HCT116 (cell line): Measurements from ENCODE around the gene GPNMB. TPM values are rescaled to one million over a fixed set of nuclear protein-coding genes. Genes with fewer than 3 reads are reported as not detected.

Source experiments
- ATAC-seq: fragments of 200-7000 bp; cut with Tn5 transposase; 2 replicates; pipeline ENCODE4 v1.9.1; 2020; ENCODE audit warnings: mild to moderate bottlenecking, moderate library complexity
- BruUV-seq: library from RNA; stranded (reverse); fragments of 400-500 nt; replicated peaks from 2 replicates; lab custom pipeline; 2021; lab: Mats Ljungman, UMichigan
- CTCF ChIA-PET: fragments of 300-600 bp; sonication (Branson Sonifier 250); formaldehyde crosslinking; loops from one replicate; lab custom pipeline; 2021; ENCODE audit warnings: antibody characterized with exemption; lab: Charles Lee
- POLR2A ChIA-PET: fragments of 300-600, 350-600 bp; sonication (Branson Sonifier 250); formaldehyde crosslinking; loops from one replicate; lab custom pipeline; 2021; ENCODE audit warnings: antibody characterized with exemption; lab: Charles Lee
- RAD21 ChIA-PET, 2 experiments: fragments of 300-600 bp; sonication (Branson Sonifier 250); formaldehyde crosslinking; loops; one replicate each; lab custom pipeline; 2023; ENCODE audit warnings: low total read pairs in 2 of 2; ENCODE audit not compliant: uncharacterized antibody in 2 of 2, unreplicated experiment in 2 of 2, low non-redundant PET in 1 of 2; lab: Charles Lee
- DNase-seq: peaks from one replicate; pipeline ENCODE4 v3.0.0-alpha.2; 2010; ENCODE audit warnings: low read depth, low spot score
- H2AFZ ChIP-seq: fragments of 200-600 bp; shearing (Covaris generic), sonication (generic); 2 replicates; pipeline ENCODE4 v1.6.1; 2017; ENCODE audit warnings: low read depth, mixed run types, mixed read lengths, antibody characterized with exemption, low read length; ENCODE audit not compliant: poor library complexity, severe bottlenecking
- H3K27ac ChIP-seq: 2 replicates; pipeline ENCODE4 v1.5.1; 2012; ENCODE audit warnings: low read depth, low read length
- H3K27me3 ChIP-seq: fragments of 200-600 bp; sonication (generic); 2 replicates; pipeline ENCODE4 v1.6.1; 2016; ENCODE audit warnings: mixed run types, low read length, mixed read lengths; ENCODE audit not compliant: insufficient read depth
- H3K36me3 ChIP-seq, 2 experiments: fragments of 200-500 bp in 1 of 2; fragments of 200-600 bp in 1 of 2; sonication (Bioruptor generic) in 1 of 2; sonication (generic) in 1 of 2; 2 replicates each; pipeline versions ENCODE4 v1.5.1 to v1.6.1; 2014 to 2016; ENCODE audit warnings: low read length in 2 of 2, inconsistent platforms in 1 of 2, mixed read lengths in 1 of 2, mixed run types in 1 of 2; ENCODE audit not compliant: insufficient read depth in 2 of 2, control insufficient read depth in 1 of 2
- H3K4me1 ChIP-seq, 2 experiments: fragments of 200-600 bp in 1 of 2; sonication (generic) in 1 of 2; 2 replicates each; pipeline versions ENCODE4 v1.5.1 to v1.6.1; 2012 to 2017; ENCODE audit warnings: low read length in 2 of 2, inconsistent platforms in 1 of 2, mild to moderate bottlenecking in 1 of 2, mixed read lengths in 1 of 2, mixed run types in 1 of 2, moderate library complexity in 1 of 2; ENCODE audit not compliant: insufficient read depth in 2 of 2, control insufficient read depth in 1 of 2
- H3K4me2 ChIP-seq: fragments of 200-600 bp; sonication (generic); 2 replicates; pipeline ENCODE4 v1.6.1; 2017; ENCODE audit warnings: mixed run types, low read length, mixed read lengths
- H3K4me3 ChIP-seq, 2 experiments: fragments of 200-600 bp in 1 of 2; sonication (generic) in 1 of 2; replicated peaks in 1 of 2; 2 replicates each; pipeline ENCODE4 v1.5.1; 2011 to 2016; ENCODE audit warnings: low read length in 2 of 2, control low read depth in 1 of 2, low read depth in 1 of 2, mild to moderate bottlenecking in 1 of 2, mixed read lengths in 1 of 2, mixed run types in 1 of 2
- H3K79me2 ChIP-seq: fragments of 200-600 bp; sonication (generic); 2 replicates; pipeline ENCODE4 v1.6.1; 2017; ENCODE audit warnings: mild to moderate bottlenecking, mixed run types, low read length, moderate library complexity, mixed read lengths; ENCODE audit not compliant: insufficient read depth
- H3K9ac ChIP-seq: fragments of 200-600 bp; sonication (generic); 2 replicates; pipeline ENCODE4 v1.6.1; 2016; ENCODE audit warnings: low read length, mixed read lengths
- H3K9me2 ChIP-seq: fragments of 200-600 bp; sonication (generic), shearing (Covaris generic); 2 replicates; pipeline ENCODE4 v1.6.1; 2017; ENCODE audit warnings: mixed run types, mild to moderate bottlenecking, moderate library complexity; ENCODE audit not compliant: insufficient read depth
- H3K9me3 ChIP-seq, 2 experiments: fragments of 200-500 bp in 1 of 2; fragments of 200-600 bp in 1 of 2; sonication (Bioruptor generic) in 1 of 2; sonication (generic) in 1 of 2; 2 replicates each; pipeline ENCODE4 v1.6.1; 2014 to 2017; ENCODE audit warnings: low read length in 2 of 2, mixed read lengths in 2 of 2, inconsistent platforms in 1 of 2, low read depth in 1 of 2, mild to moderate bottlenecking in 1 of 2, mixed run types in 1 of 2, moderate library complexity in 1 of 2; ENCODE audit not compliant: control insufficient read depth in 1 of 2, insufficient read depth in 1 of 2
- H4K20me1 ChIP-seq: fragments of 200-600 bp; sonication (generic), shearing (Covaris generic); 2 replicates; pipeline ENCODE4 v1.6.1; 2017; ENCODE audit warnings: mixed run types, mild to moderate bottlenecking, moderate library complexity; ENCODE audit not compliant: insufficient read depth
- CBX3 ChIP-seq: IDR thresholded peaks from 2 replicates; pipeline ENCODE4 v1.6.1; 2012; ENCODE audit warnings: low read depth
- CEBPB ChIP-seq: IDR thresholded peaks from 2 replicates; pipeline ENCODE4 v1.6.1; 2012; ENCODE audit warnings: low read depth
- ELF1 ChIP-seq: IDR thresholded peaks from 2 replicates; pipeline ENCODE4 v1.6.1; 2012; ENCODE audit warnings: low read depth, borderline replicate concordance
- EZH2 ChIP-seq: fragments of 200-600 bp; sonication (generic); IDR thresholded peaks from 2 replicates; pipeline ENCODE4 v1.6.1; 2017; ENCODE audit warnings: antibody characterized with exemption, mixed run types
- EZH2phosphoT487 ChIP-seq: fragments of 200-600 bp; IDR thresholded peaks from 2 replicates; pipeline ENCODE4 v1.6.1; 2018; ENCODE audit warnings: antibody characterized with exemption, borderline replicate concordance
- JUND ChIP-seq: IDR thresholded peaks from 2 replicates; pipeline ENCODE4 v1.6.1; 2012
- POLR2A ChIP-seq: IDR thresholded peaks from 2 replicates; pipeline ENCODE4 v1.7.0; 2011; ENCODE audit warnings: borderline replicate concordance; ENCODE audit not compliant: insufficient read depth, insufficient read length; ENCODE audit errors: extremely low read depth
- POLR2AphosphoS5 ChIP-seq: IDR thresholded peaks from 2 replicates; pipeline ENCODE4 v1.6.1; 2011; ENCODE audit warnings: mild to moderate bottlenecking, low read depth, low read length, moderate library complexity
- RAD21 ChIP-seq: IDR thresholded peaks from 2 replicates; pipeline ENCODE4 v1.6.1; 2012; ENCODE audit warnings: low read depth, mild to moderate bottlenecking
- SIN3A ChIP-seq: IDR thresholded peaks from 2 replicates; pipeline ENCODE4 v1.6.1; 2012; ENCODE audit warnings: low read depth
- SP1 ChIP-seq: IDR thresholded peaks from 2 replicates; pipeline ENCODE4 v1.6.1; 2012; ENCODE audit warnings: low read depth
- SRF ChIP-seq: IDR thresholded peaks from 2 replicates; pipeline ENCODE4 v1.6.1; 2012; ENCODE audit warnings: low read depth
- TCF7L2 ChIP-seq: IDR thresholded peaks from 2 replicates; pipeline ENCODE4 v1.7.0; 2011; ENCODE audit warnings: borderline replicate concordance, inconsistent platforms; ENCODE audit not compliant: insufficient read depth, insufficient read length; ENCODE audit errors: extremely low read depth
- YY1 ChIP-seq: IDR thresholded peaks from 2 replicates; pipeline ENCODE4 v1.6.1; 2011; ENCODE audit warnings: low read length, low read depth, moderate library complexity, mild to moderate bottlenecking; ENCODE audit not compliant: insufficient replicate concordance; ENCODE audit errors: extremely low read depth
- intact Hi-C: fragments of 100-400 bp; cut with micrococcal nuclease; formaldehyde crosslinking; loops from 2 replicates; pipeline ENCODE4 v1.10.0; 2022
- total RNA-seq: library from RNA; stranded (reverse); gene quantifications from one replicate; pipeline ENCODE4 v1.2.1, GENCODE V29; 2021; ENCODE audit not compliant: unreplicated experiment
- TF ChIP-seq, protein P1 (sequence below), 3 experiments: fragments of 200-600 bp in 1 of 3; sonication (generic) in 1 of 3; IDR thresholded peaks in 2 of 3; conservative IDR thresholded peaks in 1 of 3; 2 replicates each; pipeline ENCODE4 v1.5.1; 2012 to 2017; ENCODE audit warnings: low read depth in 2 of 3, low read length in 2 of 3, antibody characterized with exemption in 1 of 3, borderline replicate concordance in 1 of 3, control low read depth in 1 of 3, mild to moderate bottlenecking in 1 of 3, mixed read lengths in 1 of 3, mixed run types in 1 of 3, moderate library complexity in 1 of 3; ENCODE audit not compliant: insufficient read depth in 1 of 3
- TF ChIP-seq, protein P2 (sequence below): IDR thresholded peaks from 2 replicates; pipeline ENCODE4 v1.6.1; 2011; ENCODE audit warnings: mild to moderate bottlenecking, low read length, moderate library complexity; ENCODE audit not compliant: insufficient replicate concordance; ENCODE audit errors: extremely low read depth
- TF ChIP-seq, protein P3 (sequence below): IDR thresholded peaks from 2 replicates; pipeline ENCODE4 v1.6.1; 2012; ENCODE audit warnings: low read depth
- TF ChIP-seq, protein P4 (sequence below): IDR thresholded peaks from 2 replicates; pipeline ENCODE4 v1.6.1; 2012
- TF ChIP-seq, protein P5 (sequence below): IDR thresholded peaks from 2 replicates; pipeline ENCODE4 v1.6.1; 2012

The GPNMB gene
- total RNA-seq, 1 experiment from 2014 or later = 2.8 TPM

DNA sequence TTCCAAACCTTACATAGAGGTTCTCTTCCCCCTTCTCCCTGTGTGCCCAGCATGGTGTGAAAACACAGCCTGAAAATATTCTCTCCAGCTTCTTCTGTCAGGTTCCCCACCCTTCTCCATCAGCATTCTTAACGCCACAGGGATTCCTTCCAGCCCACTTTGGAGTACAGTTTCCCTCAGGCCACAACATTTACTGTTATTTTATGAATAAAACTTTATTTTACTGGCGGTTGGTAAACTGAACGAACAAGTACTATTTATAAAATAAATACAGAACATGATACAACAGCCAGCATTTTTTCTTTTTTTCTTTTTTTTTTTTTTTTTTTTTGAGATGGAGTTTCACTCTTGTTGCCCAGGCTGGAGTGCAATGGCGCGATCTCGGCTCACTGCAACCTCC lies 31.6 kb upstream of the GPNMB start:
- Histone ChIP-seq H3K36me3 (no peaks in the 10 kb centered on the region), H3K4me3 (no peak overlapping the region), H4K20me1 (no peaks in the 10 kb centered on the region), H2AFZ (no peak overlapping the region), H3K27me3 (no peaks in the 10 kb centered on the region), H3K9me2 (no peaks in the 10 kb centered on the region), H3K9ac (no peak overlapping the region), H3K27ac (no peak overlapping the region), H3K4me1 (no peaks in the 10 kb centered on the region), H3K79me2 (no peaks in the 10 kb centered on the region), H3K4me2 (no peak overlapping the region), H3K9me3 (no peaks in the 10 kb centered on the region)
- TF ChIP-seq, protein P1, sequence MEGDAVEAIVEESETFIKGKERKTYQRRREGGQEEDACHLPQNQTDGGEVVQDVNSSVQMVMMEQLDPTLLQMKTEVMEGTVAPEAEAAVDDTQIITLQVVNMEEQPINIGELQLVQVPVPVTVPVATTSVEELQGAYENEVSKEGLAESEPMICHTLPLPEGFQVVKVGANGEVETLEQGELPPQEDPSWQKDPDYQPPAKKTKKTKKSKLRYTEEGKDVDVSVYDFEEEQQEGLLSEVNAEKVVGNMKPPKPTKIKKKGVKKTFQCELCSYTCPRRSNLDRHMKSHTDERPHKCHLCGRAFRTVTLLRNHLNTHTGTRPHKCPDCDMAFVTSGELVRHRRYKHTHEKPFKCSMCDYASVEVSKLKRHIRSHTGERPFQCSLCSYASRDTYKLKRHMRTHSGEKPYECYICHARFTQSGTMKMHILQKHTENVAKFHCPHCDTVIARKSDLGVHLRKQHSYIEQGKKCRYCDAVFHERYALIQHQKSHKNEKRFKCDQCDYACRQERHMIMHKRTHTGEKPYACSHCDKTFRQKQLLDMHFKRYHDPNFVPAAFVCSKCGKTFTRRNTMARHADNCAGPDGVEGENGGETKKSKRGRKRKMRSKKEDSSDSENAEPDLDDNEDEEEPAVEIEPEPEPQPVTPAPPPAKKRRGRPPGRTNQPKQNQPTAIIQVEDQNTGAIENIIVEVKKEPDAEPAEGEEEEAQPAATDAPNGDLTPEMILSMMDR (IDR thresholded peaks at IDR 0.05 in 2 of 3, conservative IDR thresholded peaks at IDR 0.05 in 1 of 3; ENCODE audit: borderline replicate concordance in 1 of 3, insufficient read depth in 1 of 3, low read depth in 2 of 3, low read length in 2 of 3) = no peak
- TF ChIP-seq, protein P2, sequence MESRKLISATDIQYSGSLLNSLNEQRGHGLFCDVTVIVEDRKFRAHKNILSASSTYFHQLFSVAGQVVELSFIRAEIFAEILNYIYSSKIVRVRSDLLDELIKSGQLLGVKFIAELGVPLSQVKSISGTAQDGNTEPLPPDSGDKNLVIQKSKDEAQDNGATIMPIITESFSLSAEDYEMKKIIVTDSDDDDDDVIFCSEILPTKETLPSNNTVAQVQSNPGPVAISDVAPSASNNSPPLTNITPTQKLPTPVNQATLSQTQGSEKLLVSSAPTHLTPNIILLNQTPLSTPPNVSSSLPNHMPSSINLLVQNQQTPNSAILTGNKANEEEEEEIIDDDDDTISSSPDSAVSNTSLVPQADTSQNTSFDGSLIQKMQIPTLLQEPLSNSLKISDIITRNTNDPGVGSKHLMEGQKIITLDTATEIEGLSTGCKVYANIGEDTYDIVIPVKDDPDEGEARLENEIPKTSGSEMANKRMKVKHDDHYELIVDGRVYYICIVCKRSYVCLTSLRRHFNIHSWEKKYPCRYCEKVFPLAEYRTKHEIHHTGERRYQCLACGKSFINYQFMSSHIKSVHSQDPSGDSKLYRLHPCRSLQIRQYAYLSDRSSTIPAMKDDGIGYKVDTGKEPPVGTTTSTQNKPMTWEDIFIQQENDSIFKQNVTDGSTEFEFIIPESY = no peak
- TF ChIP-seq, protein P3, sequence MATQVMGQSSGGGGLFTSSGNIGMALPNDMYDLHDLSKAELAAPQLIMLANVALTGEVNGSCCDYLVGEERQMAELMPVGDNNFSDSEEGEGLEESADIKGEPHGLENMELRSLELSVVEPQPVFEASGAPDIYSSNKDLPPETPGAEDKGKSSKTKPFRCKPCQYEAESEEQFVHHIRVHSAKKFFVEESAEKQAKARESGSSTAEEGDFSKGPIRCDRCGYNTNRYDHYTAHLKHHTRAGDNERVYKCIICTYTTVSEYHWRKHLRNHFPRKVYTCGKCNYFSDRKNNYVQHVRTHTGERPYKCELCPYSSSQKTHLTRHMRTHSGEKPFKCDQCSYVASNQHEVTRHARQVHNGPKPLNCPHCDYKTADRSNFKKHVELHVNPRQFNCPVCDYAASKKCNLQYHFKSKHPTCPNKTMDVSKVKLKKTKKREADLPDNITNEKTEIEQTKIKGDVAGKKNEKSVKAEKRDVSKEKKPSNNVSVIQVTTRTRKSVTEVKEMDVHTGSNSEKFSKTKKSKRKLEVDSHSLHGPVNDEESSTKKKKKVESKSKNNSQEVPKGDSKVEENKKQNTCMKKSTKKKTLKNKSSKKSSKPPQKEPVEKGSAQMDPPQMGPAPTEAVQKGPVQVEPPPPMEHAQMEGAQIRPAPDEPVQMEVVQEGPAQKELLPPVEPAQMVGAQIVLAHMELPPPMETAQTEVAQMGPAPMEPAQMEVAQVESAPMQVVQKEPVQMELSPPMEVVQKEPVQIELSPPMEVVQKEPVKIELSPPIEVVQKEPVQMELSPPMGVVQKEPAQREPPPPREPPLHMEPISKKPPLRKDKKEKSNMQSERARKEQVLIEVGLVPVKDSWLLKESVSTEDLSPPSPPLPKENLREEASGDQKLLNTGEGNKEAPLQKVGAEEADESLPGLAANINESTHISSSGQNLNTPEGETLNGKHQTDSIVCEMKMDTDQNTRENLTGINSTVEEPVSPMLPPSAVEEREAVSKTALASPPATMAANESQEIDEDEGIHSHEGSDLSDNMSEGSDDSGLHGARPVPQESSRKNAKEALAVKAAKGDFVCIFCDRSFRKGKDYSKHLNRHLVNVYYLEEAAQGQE = no peak
- TF ChIP-seq JUND (no peak), SRF (no peak), CBX3 (no peak), EZH2 (no peak), ELF1 (no peak), POLR2A (no peak), CEBPB (no peak), SIN3A (no peak), YY1 (no peak), EZH2phosphoT487 (no peak), RAD21 (no peak), SP1 (no peak), TCF7L2 (no peak), POLR2AphosphoS5 (no peak)
- TF ChIP-seq, protein P4, sequence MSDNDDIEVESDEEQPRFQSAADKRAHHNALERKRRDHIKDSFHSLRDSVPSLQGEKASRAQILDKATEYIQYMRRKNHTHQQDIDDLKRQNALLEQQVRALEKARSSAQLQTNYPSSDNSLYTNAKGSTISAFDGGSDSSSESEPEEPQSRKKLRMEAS = no peak
- TF ChIP-seq, protein P5, sequence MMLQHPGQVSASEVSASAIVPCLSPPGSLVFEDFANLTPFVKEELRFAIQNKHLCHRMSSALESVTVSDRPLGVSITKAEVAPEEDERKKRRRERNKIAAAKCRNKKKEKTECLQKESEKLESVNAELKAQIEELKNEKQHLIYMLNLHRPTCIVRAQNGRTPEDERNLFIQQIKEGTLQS = no peak
- CTCF ChIA-PET = no interaction called here
- DNase-seq (no peak), ATAC-seq (no peak)
- POLR2A ChIA-PET = no interaction called here
- intact Hi-C loops = no loop called here
- RAD21 ChIA-PET = interaction anchor here in 1 of 2 experiments (0.7 kb wide), 1 partner anchor 129 kb away, joined by 4 read pairs; no protein-coding TSS in a partner anchor
- no TSS peak for BruUV-seq
